A549 (cell line): Measurements from ENCODE around the gene AP3B2. TPM values are rescaled to one million over a fixed set of nuclear protein-coding genes. Genes with fewer than 3 reads are reported as not detected.

Experiments
- ATAC-seq, 2 experiments: fragments of 200-7000 bp in 1 of 2; fragments of >200 bp in 1 of 2; cut with Nextera tagmentation in 1 of 2; cut with Tn5 transposase in 1 of 2; 3 replicates each; pipeline versions ENCODE4 v1.8.0 to v1.9.1; 2018 to 2020; ENCODE audit warnings: mild to moderate bottlenecking in 1 of 2, moderate library complexity in 1 of 2
- CTCF ChIA-PET: fragments of 300-600 bp; sonication (Branson Sonifier 250); formaldehyde crosslinking; extraction: SDS; loops from one replicate; lab custom pipeline; 2021; ENCODE audit warnings: antibody characterized with exemption, inconsistent platforms; lab: Yijun Ruan, JAX
- POLR2A ChIA-PET: fragments of 350-600 bp; formaldehyde crosslinking; extraction: SDS; loops from one replicate; lab custom pipeline; 2021; ENCODE audit warnings: antibody characterized with exemption, inconsistent platforms; lab: Yijun Ruan, JAX
- DNase-seq, 2 experiments: peaks; one replicate each; pipeline versions ENCODE4 v3.0.0 to v3.0.0-alpha.2; 2011 to 2016; ENCODE audit warnings: low read depth in 1 of 2, low spot score in 1 of 2
- FAIRE-seq: peaks from 2 replicates; lab custom pipeline; 2011; peaks lifted over from hg19 to GRCh38; lab: Jason Lieb, UNC
- H3K27ac ChIP-seq, 2 experiments: fragments of >200 bp; sonication (Bioruptor Twin); formaldehyde crosslinking; 3 replicates each; pipeline ENCODE4 v1.5.1; 2016 to 2017
- H3K4me1 ChIP-seq: fragments of >200 bp; sonication (Bioruptor Twin); formaldehyde crosslinking; 3 replicates; pipeline ENCODE4 v1.6.1; 2016
- H3K4me2 ChIP-seq: fragments of >200 bp; sonication (Bioruptor Twin); formaldehyde crosslinking; 3 replicates; pipeline ENCODE4 v1.6.1; 2016
- H3K4me3 ChIP-seq: fragments of >200 bp; sonication (Bioruptor Twin); formaldehyde crosslinking; 3 replicates; pipeline ENCODE4 v1.5.1; 2016
- H3K9me3 ChIP-seq: fragments of >200 bp; sonication (Bioruptor Twin); formaldehyde crosslinking; 3 replicates; pipeline ENCODE4 v1.6.1; 2016
- ATOH8 ChIP-seq: fragments of 250-450 bp; sonication (Bioruptor Pico); IDR thresholded peaks from 2 replicates; pipeline ENCODE4 v1.5.0; 2020; ENCODE audit warnings: low read depth, mild to moderate bottlenecking, moderate library complexity
- BCL3 ChIP-seq: fragments of >200 bp; sonication (Bioruptor Twin); formaldehyde crosslinking; IDR thresholded peaks from 3 replicates; pipeline ENCODE4 v1.6.1; 2016
- CBX2 ChIP-seq: fragments of 200-600 bp; sonication (generic); IDR thresholded peaks from 2 replicates; pipeline ENCODE4 v1.6.1; 2016; ENCODE audit warnings: low read depth, mild to moderate bottlenecking, borderline replicate concordance
- CBX8 ChIP-seq: fragments of 200-600 bp; sonication (generic); IDR thresholded peaks from 2 replicates; pipeline ENCODE4 v1.6.1; 2016
- CEBPB ChIP-seq, 2 experiments: fragments of >200 bp in 1 of 2; sonication (Bioruptor Twin) in 1 of 2; formaldehyde crosslinking in 1 of 2; IDR thresholded peaks; 2 replicates each; pipeline ENCODE4 v1.6.1; 2012 to 2016
- CHD2 ChIP-seq: fragments of 150-350 bp; IDR thresholded peaks from 2 replicates; pipeline ENCODE4 v1.6.1; 2014; ENCODE audit warnings: low read length; ENCODE audit not compliant: partially characterized antibody
- CTCF ChIP-seq: fragments of >200 bp; sonication (Bioruptor Twin); formaldehyde crosslinking; IDR thresholded peaks from 3 replicates; pipeline ENCODE4 v1.5.1; 2016
- EHMT2 ChIP-seq: fragments of 200-600 bp; sonication (generic); IDR thresholded peaks from 2 replicates; pipeline ENCODE4 v1.6.1; 2016; ENCODE audit warnings: antibody characterized with exemption, low read depth, mild to moderate bottlenecking, moderate library complexity
- FOSB ChIP-seq: fragments of 250-450 bp; sonication (Bioruptor Pico); IDR thresholded peaks from 2 replicates; pipeline ENCODE4 v1.5.0; 2020; ENCODE audit warnings: mild to moderate bottlenecking, moderate library complexity
- HES2 ChIP-seq: fragments of >200 bp; sonication (Bioruptor Twin); formaldehyde crosslinking; IDR thresholded peaks from 2 replicates; pipeline ENCODE4 v1.6.1; 2016
- HEYL ChIP-seq: fragments of 250-450 bp; sonication (Bioruptor Pico); IDR thresholded peaks from 2 replicates; pipeline ENCODE4 v1.8.0; 2021; ENCODE audit warnings: mild to moderate bottlenecking, moderate library complexity
- KDM1A ChIP-seq: fragments of 200-600 bp; sonication (generic); IDR thresholded peaks from 2 replicates; pipeline ENCODE4 v1.6.1; 2016; ENCODE audit warnings: low read depth, mild to moderate bottlenecking
- KDM5A ChIP-seq: fragments of 200-600 bp; sonication (generic); IDR thresholded peaks from 2 replicates; pipeline ENCODE4 v1.6.1; 2016; ENCODE audit warnings: antibody characterized with exemption, mild to moderate bottlenecking
- MAFK ChIP-seq: fragments of 450-650 bp; IDR thresholded peaks from 2 replicates; pipeline ENCODE4 v1.6.1; 2014; ENCODE audit not compliant: partially characterized antibody
- MYC ChIP-seq: IDR thresholded peaks from 2 replicates; pipeline ENCODE4 v1.6.1; 2012; ENCODE audit warnings: mild to moderate bottlenecking, inconsistent platforms, low read length, improper control_type of control experiment, borderline replicate concordance
- NFE2L2 ChIP-seq: fragments of 150-350 bp; conservative IDR thresholded peaks from 2 replicates; pipeline ENCODE4 v1.6.1; 2014; ENCODE audit warnings: low read length
- PHF8 ChIP-seq: fragments of 200-600 bp; sonication (generic); IDR thresholded peaks from 2 replicates; pipeline ENCODE4 v1.6.1; 2016; ENCODE audit warnings: low read depth, mild to moderate bottlenecking, antibody characterized with exemption, moderate library complexity, borderline replicate concordance
- RARB ChIP-seq: fragments of 250-450 bp; sonication (Bioruptor Pico); IDR thresholded peaks from 2 replicates; pipeline ENCODE4 v1.8.0; 2021; ENCODE audit warnings: mild to moderate bottlenecking, moderate library complexity
- TP53 ChIP-seq: fragments of 250-450 bp; sonication (Bioruptor Pico); IDR thresholded peaks from 2 replicates; pipeline ENCODE4 v1.5.0; 2021; ENCODE audit warnings: mild to moderate bottlenecking, moderate library complexity
- USF2 ChIP-seq: fragments of 450-650 bp; IDR thresholded peaks from 2 replicates; pipeline ENCODE4 v1.6.1; 2014; ENCODE audit warnings: antibody characterized with exemption
- ZC3H11A ChIP-seq: fragments of 450-650 bp; IDR thresholded peaks from 2 replicates; pipeline ENCODE4 v1.6.1; 2014; ENCODE audit warnings: antibody characterized with exemption, mild to moderate bottlenecking
- ZNF302 ChIP-seq: fragments of 250-450 bp; sonication (Bioruptor Pico); IDR thresholded peaks from 2 replicates; pipeline ENCODE4 v1.9.0; 2021; ENCODE audit warnings: inconsistent platforms, mild to moderate bottlenecking, moderate library complexity
- WGBS: methylation state at CpG from one replicate; pipeline ENCODE4 v1.1.6; 2017; ENCODE audit errors: missing lambda C conversion rate; 5-methylcytosine and 5-hydroxymethylcytosine counted together
- polyA plus RNA-seq, 4 experiments: library from polyadenylated mRNA; depleted of rRNA in 3 of 4; stranded (reverse); fragments of >200 nt; fragmentation: RNase III in 1 of 4; extraction: RNeasy Plus Mini Kit Qiagen cat#74134 plus additional on column Dnase treatment in 1 of 4; gene quantifications; 2 replicates in 3 of 4; 3 replicates in 1 of 4; pipeline ENCODE4 v1.2.3, GENCODE V29; 2011 to 2017
- TF ChIP-seq, protein P1 (sequence below): IDR thresholded peaks from 2 replicates; pipeline ENCODE4 v1.6.1; 2012

Gene AP3B2
- polyA plus RNA-seq, 2 of the 4 experiments (the other 2 are of a cell fraction) = 0.32 to 0.68 TPM

DNA sequence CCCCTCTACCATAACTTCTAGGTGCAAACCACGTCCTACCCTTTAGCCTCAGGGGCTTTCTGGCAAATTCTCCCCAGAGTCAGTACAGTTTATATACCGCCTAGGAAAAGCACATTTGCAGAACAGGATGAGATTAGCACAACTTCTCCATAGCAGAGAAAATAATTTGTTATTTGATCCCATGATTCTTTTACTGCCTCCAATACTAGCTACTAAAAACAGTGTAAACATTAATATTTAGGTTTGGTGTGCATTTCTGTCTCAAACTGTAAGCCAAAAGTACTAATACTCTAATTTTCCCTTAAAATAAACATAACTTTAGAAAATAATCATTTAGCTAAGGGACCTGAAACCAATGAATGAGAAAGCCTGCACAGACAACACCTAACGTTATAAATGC, 67.0 kb downstream of the AP3B2 start (continued):
- TF ChIP-seq USF2 (no peak), ATOH8 (no peak), ZNF302 (CRISPR knock-in tag) (no peak), ZC3H11A (no peak), RARB (CRISPR knock-in tag) (no peak), FOSB (CRISPR knock-in tag) (no peak), EHMT2 (no peak), TP53 (CRISPR knock-in tag) (no peak), HEYL (CRISPR knock-in tag) (no peak), KDM5A (no peak), CEBPB (IDR thresholded peaks at IDR 0.05) (no peak), BCL3 (no peak), KDM1A (no peak), HES2 (no peak)

DNA sequence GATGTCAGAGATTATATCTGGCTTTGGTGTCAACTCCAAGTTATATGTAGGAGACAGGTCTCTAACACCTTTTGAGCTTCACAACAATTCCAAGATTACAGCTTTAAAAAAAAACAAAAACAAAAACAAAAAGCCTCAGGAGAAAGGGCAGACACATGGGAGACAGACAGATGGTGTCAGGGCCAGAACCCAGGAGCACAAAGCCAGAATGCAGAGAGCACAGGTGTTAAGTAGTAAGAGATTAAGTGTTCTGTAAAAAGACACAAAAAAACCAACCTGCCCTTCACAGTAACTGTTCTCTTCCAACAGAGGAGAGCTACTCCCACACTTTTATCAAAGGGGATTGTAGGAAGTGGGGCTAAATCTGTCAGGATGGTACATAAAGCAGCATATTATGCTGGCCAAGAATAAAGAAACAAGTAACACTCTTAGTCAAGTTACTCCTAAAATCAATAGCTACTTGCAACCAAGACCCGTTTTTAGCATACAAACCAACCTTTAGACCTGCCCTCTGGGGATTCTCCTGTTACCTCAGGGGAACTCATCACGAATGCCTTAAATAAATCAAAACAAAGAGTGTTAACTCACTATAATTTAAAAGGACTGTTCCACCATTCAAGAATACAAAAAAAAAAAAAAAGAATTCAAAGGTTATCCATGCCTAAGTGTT, 68.4 kb downstream of the AP3B2 start:
- DNase-seq = no peak
- H3K9me3 ChIP-seq = no peaks in the 10 kb centered on the region
- H3K4me3 ChIP-seq = no peak overlapping the region
- WGBS = 16% methylated on average over 2 of the region's 2 CpGs
- ATAC-seq = no peak
- ChIA-PET CTCF (interaction anchor here (0.5 to 2.1 kb wide), 5 partner anchors 9 to 370 kb away, joined by 3 to 5 read pairs (median 3); partner anchors contain the start of gene C15orf40), POLR2A (interaction anchor here (0.6 to 0.8 kb wide), 2 partner anchors 98 to 101 kb away, joined by 3 to 4 read pairs; partner anchors contain the start of gene RPS17)
- no peak overlapping the region for H3K4me2 ChIP-seq
- TF ChIP-seq PHF8 (no peak), CTCF (no peak), MYC (no peak), CHD2 (no peak), RARB (CRISPR knock-in tag) (no peak), MAFK (no peak), CBX2 (no peak), CBX8 (no peak), NFE2L2 (no peak)
- TF ChIP-seq, protein P1, sequence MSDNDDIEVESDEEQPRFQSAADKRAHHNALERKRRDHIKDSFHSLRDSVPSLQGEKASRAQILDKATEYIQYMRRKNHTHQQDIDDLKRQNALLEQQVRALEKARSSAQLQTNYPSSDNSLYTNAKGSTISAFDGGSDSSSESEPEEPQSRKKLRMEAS = no peak
- no peaks in the 10 kb centered on the region; the same call in 2 of the 3 replicates for H3K4me1 ChIP-seq
- no peak overlapping the region for H3K27ac ChIP-seq
- no peak for FAIRE-seq
